ENCODE results near the gene POLR2J3.
"Not testable (repeated sequence)": the region's sequence is repeated elsewhere in the genome, so short reads cannot be mapped to it uniquely, and the experiment has no call there.

Gene POLR2J3

GRCh38 chr7:102572261-102573239 is at the start of gene POLR2J3:
Gene POLR2J3 (minus strand): TSS chr7:102572583. CDS start chr7:102572521, 62 bp downstream.
- DNase-seq: not testable (repeated sequence)

- not testable (repeated sequence) for DNase-seq
These were observed 45.7 kb upstream of the POLR2J3 start for GRCh38 chr7:102618122-102618521.

- DNase-seq: not testable (repeated sequence)
These were observed 44.2 kb upstream of the POLR2J3 start, which contains the start of gene RASA4 for GRCh38 chr7:102616507-102617125. Gene RASA4 (minus strand): TSS chr7:102616756. CDS start chr7:102616689, 67 bp downstream.

GRCh38 chr7:102615930-102616329 is 43.5 kb upstream of the POLR2J3 start:
- DNase-seq: not testable (repeated sequence)

- not testable (repeated sequence) for DNase-seq
These were observed 42.5 kb upstream of the POLR2J3 start for GRCh38 chr7:102614873-102615272.

- DNase-seq: not testable (repeated sequence)
These were observed 41.9 kb upstream of the POLR2J3 start for GRCh38 chr7:102614346-102614697.

- not testable (repeated sequence) for DNase-seq
These were observed 41.4 kb upstream of the POLR2J3 start for GRCh38 chr7:102613575-102614345.

GRCh38 chr7:102611675-102612325 is 39.4 kb upstream of the POLR2J3 start:
- DNase-seq: not testable (repeated sequence)

GRCh38 chr7:102611013-102611674 is 38.8 kb upstream of the POLR2J3 start:
- DNase-seq: not testable (repeated sequence)

- not testable (repeated sequence) for DNase-seq
These were observed 38.1 kb upstream of the POLR2J3 start for GRCh38 chr7:102610441-102610840.

GRCh38 chr7:102609734-102610133 is 37.4 kb upstream of the POLR2J3 start:
- DNase-seq: not testable (repeated sequence)

GRCh38 chr7:102606848-102607247 is 34.5 kb upstream of the POLR2J3 start:
- DNase-seq: not testable (repeated sequence)

GRCh38 chr7:102604431-102605145 is 32.2 kb upstream of the POLR2J3 start:
- DNase-seq: not testable (repeated sequence)

GRCh38 chr7:102602317-102602716 is 29.9 kb upstream of the POLR2J3 start:
- DNase-seq: not testable (repeated sequence)

- not testable (repeated sequence) for DNase-seq
These were observed 27.3 kb upstream of the POLR2J3 start for GRCh38 chr7:102599699-102600098.

GRCh38 chr7:102596036-102596435 is 23.7 kb upstream of the POLR2J3 start:
- DNase-seq: not testable (repeated sequence)

GRCh38 chr7:102593637-102594334 is 21.4 kb upstream of the POLR2J3 start:
- not testable (repeated sequence) for DNase-seq

GRCh38 chr7:102592477-102593019 is 20.2 kb upstream of the POLR2J3 start:
- not testable (repeated sequence) for DNase-seq

GRCh38 chr7:102589857-102590256 is 17.5 kb upstream of the POLR2J3 start:
- not testable (repeated sequence) for DNase-seq

- DNase-seq: not testable (repeated sequence)
These were observed 11.1 kb upstream of the POLR2J3 start for GRCh38 chr7:102583495-102583894.
